GM18519 (cell line): ENCODE results near the gene BHLHE23.

Experiments used
- ATAC-seq: cut with Tn5 transposase; IDR thresholded peaks from one replicate; pipeline ENCODE4 v1.9.1; 2021; ENCODE audit warnings: mild to moderate bottlenecking, moderate library complexity; ENCODE audit not compliant: unreplicated experiment, low FRiP score

Gene BHLHE23

DNA sequence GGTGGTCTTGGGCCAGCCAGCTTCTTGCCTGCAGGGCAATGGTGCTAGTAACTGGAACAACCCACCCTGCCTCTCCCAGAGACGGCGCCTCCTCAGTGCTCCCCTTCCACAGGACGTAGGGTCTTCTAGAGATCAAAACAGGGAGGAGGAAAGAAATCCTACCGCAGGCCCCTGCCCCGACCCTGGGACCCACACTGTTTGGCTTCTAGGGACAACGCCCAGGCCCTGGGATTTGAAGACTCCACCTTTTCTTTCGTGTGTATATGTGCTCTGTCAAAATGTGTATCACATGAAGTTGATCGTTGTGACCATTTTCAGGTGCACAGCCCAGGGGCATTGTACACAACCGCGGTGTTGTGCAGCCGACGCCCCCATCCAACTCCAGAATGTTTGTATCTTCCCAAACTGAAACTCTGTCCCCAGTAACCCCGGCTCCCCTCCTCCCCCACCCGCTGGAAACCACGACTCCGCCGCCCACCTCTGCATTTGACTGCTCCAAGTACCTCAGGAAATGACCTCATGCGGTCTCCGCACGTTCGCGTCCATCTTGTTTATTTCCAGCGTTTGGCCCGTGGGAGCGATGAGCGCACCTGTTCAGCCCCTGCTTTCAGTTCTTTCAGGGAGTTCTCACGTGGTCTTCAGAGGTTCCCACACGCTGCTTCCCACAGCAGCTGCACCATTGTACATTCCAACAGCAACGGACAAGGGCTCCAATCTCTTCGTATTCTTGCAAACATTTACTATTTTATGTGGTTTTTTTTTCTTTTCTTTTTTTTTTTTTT is 3.4 kb upstream of the BHLHE23 start:
- ATAC-seq: peak; percentile 39

DNA sequence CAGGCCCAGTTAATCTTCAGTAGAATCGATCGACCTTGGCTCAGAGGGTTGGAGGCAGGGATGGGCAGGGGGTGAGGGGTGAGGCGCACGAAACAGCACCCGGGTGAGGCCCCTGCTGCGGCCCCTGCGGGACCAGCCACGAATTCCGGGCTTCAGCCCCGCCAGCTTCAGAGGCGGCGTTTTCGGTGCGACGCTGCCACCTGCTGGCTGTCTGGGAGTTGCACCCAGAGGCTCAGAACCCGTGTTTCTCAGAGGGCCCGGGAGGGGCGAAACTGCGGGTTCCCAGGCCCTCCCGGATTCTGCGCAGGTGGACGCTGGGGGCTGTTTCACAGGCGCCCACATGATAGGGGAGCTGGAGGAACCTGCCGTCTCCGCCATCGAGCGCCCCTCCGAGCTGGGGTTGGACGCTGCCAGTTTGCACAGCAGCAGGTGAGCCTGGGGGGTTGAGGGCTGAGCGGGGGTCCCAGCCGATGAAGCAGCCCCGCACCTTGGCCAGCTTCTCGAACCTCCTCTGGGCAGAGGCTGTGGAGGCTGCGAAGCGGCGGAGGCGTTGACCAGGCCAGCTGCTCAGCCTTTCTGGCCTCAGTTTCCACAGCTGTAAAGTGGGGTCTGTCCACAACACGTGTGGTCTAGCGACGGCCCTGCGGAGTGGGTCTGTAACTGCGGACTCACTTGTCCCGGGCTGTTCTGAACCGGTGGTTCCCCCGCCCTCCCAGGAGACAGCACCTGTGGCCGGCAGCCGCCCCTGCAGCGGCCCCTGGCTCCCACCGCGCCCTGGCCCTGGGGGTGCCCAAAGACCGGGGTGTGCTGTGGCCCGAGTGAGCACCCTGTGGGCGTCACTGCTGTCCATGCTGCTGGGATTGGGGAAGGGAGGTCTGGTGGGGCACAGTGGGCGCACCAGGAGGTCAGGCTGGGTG is 2.5 kb upstream of the BHLHE23 start:
- peak; percentile 32 for ATAC-seq

DNA sequence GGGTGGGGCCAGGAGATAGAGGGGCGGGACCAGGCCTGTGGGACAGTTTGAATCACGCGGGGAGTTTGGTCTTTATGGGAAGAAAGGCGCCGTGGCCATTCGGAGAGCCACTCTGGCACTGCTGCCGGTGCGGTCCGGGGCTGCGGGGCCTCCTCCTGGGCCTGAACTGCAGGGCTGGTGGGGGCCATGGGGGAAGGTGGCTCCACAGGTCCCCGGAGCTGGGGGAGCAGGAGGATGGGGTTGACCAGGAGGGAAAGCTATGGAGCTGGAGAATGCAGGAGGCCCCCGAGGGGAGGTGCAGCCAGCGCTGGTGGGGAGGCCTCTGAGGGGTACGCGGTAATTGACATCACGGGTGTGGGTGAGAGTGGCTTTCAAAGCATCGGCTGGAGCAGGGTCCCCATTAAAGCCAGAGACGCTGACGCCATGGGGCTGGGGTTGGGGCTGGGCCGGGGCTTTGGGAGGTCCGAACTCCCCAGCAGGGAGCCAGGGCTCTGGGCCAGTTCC is 1.8 kb upstream of the BHLHE23 start:
- ATAC-seq: no peak

DNA sequence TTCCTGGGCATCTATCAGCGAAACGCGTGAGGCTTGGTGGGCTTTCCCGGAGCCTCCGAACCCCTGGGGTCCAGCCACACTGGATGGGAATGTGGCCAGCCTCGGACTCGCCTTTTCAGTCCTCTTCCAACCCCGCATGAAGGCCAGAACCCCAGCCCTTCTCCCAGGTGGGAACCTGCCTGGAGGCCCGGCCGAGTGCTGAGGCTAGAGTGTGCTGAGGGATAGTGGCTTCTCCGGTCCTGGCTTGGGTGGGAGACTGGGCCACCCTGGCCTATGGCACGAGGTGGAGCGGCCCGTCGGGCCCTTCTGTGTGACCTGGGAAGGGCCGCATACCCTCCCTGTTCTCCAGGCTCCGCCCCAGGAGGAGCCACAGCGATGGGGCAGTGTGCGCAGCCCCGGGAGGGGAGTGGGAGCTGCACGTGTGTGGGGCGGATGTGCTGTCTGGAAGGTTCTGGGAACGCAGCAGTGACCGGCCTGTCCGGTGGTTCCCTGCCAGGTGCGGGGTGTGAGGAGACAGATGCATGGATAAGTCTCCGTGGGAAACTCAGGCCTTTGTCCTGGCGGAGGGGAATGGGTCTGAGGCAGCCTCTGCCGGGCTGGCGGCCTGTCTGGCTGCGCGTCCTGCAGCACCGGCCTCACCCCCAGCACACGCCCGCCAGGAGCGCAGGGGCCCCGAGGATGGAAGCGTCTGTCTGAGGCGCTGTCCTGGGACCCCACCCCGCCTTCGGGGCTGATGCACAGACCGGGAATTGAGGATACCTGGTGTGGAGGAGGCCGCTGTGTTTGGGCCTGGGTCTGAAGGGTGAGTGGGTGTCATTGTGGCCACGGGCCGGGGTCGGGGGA is 1.1 kb upstream of the BHLHE23 start:
- ATAC-seq: no peak

DNA sequence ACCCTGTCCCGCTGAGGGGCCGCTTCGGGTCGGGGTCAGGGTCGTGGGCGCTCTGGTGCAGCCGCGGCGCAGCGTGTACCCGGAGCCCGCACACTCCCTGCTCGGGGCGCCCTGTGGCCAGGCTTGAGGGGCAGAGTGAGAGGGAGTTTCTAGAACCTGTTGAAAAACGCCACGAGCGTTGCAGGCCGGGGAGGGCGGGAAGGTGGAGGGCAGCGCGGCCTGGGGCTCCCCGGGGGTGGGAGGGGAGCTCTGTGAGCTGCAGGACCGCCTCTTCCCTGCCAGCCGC is 539 bp upstream of the BHLHE23 start:
- ATAC-seq: no peak

DNA sequence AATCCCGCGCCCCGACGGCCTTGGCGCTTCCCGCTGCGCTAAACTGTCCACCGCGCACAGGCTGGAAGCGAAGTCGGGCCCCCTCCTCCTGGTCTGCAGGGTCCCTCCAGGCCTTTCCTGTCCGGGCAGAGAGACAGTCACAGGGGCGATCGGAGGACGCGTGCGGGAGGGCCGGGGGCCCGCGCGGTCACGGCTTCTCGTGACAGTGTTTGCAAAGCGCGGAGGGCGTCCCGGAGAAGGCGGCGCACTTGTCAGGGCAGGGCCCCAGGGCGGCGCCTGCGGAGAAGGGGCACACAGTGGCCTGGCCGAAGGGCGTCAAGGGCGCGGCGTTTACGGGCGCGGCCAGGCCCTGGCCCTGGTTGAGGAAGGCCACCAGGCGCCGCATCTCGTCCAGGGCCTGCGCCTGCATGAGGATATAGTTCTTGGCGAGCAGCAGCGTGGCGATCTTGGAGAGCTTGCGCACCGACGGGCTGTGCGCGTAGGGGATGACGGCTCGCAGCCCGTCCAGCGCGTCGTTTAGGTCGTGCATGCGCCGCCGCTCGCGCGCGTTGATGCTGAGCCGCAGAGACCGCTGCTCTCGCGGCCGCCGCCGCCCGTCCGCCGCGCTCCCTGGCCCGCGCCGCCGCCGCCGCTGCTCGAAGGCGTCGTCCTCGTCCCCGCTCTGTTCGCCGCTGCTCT is 763 bp downstream of the BHLHE23 start:
- ATAC-seq: no peak

DNA sequence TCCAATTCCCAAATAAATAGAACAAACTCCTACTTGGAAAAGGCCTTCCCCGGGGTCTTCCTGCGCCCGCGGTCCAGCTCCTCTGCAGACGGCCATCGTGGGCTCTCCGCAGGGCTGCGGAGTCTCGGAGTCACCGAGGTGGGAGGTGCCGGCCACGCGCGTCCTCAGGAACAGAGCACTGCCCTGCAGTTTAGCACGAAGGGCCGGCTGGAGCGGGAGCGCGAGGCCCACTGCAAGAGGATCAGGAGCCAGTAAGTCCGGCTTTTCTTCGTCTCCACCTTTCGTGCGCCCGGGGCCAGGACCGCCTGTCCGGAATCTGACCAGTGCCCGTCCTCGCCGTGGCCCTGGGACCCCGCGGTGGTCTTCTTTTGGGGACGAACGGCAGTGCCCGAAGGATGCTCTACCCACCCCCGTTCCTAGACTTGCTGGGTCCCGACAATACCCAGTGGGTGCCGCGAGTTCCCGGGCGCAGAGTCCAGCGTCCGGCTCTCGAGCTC is 1.4 kb downstream of the BHLHE23 start:
- ATAC-seq: no peak

DNA sequence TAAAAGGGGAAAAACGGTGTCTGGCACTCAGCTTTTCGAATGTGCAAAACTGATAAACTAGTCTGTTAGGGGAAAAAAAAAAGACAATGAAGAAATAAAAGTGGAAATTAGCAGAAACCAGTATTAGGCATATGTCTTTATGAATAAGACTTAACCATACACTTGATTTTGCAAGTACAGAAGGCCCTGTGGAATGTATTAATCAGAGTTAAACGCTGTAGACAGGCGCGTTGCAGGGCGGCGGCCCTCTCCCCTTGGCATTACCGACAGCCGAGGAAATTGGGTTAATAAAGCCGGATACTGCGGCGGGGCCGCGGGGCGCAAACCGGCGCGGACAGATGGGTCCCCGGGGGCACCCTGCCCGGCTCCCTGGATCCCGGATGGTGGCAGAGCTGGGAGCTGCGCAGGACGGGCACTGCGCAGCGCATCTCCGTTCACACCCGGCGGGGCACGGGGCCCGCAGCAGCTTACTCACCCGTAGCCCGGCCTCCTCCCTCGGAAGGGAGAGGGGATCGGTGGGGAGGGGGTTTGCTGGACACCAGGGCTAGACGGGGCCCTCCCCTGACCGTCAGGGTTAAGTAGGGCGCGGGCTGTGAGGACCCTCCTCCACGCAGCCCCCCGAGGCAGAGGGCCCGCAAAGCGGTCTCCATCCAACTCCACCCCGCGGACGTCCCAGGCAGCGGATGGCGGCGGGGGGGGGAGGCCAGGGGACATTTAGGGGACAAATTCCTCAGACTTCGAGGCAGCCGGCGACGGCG is 2.0 kb downstream of the BHLHE23 start:
- no peak for ATAC-seq

DNA sequence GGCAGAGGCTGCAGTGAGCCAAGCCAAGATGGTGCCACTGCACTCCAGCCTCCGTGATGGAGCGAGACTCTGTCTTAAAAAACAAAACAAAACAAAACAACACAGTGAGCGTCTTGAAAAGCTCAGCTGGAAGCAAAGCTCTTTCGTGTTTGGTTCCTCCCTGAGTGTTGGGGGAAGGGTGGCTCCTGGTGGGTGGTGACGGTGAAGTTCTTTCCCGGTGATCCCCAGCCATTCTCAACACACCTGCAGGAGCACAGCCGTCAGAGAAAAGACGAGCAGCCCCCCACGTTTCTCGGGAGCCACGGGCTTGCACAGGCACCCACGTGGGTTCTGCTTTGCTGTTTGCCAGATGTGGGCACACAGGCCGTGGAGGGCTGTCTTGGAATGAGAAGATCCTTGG is 3.2 kb downstream of the BHLHE23 start:
- ATAC-seq: no peak

DNA sequence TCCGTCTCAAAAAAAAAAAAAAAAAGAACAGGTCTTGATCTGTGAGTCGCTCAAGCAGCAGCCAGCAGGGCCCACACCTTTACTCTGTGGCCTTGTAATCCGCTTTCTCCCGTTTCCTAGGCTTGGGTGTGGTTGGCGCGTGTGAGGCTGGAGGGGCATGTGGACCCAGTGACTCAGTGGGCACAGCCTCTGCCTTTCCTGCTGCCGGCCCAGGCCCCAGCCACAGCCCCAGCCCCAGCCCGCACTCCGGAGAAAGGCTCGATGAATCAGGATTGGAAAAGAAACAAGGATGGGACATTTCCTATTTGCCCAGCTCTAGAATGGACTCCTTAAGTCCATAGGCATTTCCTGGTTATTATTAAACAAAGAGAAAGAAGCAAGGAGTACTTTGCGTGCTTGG is 4.3 kb downstream of the BHLHE23 start:
- no peak for ATAC-seq

DNA sequence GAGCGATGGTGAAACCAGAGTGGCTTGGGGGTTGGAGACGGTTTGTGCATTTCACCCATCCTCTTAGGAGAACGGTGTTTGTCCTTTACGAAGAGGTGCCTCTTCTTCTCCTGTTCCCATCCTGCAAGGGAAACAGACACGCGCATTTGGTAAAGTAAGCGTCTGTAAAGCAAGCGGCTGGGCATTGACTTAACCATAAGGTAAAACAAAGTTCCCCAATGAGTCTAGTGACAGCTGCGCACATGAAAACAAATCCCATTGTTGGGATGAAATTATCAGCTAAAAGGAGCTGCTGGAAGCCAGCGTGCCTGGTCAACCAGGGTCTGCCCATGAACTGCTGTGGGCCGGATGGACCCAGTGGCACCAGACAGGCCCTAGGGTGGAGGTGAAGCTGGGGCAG is 5.8 kb downstream of the BHLHE23 start:
- no peak for ATAC-seq

DNA sequence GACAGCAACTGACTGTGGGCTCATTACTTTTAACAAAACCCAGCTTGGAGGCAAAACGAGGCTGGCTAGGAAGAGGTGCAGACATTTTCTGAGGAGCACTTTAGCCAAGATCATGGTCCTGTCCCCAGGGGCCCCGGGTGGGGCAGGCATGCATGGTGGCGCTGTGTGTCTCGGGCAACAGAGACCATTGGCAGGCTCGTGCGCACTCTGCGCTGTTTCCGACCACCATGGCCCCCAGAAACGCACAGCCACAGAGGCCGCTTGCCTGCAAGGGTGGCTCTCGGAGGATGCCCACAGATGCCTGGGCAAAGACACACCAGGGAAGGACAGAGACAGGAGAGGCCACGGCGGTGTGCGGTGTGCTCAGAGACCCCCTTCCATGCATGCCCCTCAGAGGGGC is 6.7 kb downstream of the BHLHE23 start:
- no peak for ATAC-seq

DNA sequence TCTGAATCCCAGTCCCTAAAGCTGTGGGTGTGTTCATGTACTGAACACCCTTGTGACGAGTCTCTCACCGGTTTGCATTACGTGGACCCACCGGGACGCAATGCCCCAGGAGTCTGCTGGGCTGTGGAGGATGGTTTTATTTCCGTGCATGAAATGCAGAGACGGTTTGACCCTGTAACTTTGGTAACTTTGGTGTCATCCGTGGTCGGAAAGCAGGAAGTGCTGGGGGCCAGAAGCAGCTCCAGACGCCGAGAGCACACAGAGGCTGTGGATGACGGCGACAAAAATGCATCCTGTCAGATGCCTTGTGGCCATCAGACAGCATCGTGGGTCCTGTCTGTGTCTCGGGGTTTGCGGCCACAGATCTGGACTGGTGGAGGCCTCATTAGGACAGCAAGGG is 7.2 kb downstream of the BHLHE23 start:
- ATAC-seq: no peak

DNA sequence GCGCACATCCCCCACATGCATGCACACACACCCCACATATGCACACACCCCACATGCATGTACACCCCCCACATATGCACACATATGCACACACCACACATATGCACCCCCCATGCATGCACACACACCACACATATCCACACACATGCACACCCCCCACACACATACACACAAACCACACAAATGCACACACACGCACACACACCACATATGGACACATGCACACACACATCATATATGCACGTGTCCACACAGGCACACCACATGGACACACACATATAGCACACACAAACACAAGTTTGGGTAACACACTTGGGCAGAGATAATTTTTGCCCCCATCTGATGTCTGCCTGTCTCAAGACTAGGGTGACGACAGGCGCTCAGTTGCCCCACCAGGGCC is 8.3 kb downstream of the BHLHE23 start:
- no peak for ATAC-seq

DNA sequence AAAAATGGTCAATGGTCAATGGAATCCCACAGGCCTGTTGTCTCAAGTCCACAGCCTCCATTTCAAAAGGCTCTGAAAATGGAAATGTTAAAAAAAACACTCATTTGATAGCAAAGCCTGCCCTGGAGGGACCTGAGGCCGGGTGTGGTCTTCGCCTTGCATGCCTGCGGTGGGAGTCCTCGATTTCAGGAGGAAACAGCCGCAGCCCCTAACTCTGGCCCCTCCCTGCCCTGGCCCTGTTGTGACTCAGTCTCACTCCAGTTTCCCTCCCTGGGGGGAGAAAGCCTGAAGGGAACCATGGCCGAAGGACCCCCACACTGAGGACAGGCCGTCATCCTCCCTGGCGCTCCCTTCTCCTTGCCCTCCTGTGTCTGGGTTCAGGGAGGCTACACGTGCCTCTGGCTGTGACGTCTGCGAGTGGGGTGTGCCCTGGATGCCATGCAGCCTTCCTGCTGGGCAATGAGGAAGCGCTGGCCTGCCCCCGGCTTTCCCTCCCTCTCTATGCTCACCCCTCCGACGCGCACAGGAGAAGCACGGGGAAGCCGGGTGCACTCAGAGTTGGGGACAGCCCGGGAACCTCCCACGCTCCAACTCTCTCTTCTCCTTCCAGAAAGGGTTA is 9.2 kb downstream of the BHLHE23 start:
- no peak for ATAC-seq

DNA sequence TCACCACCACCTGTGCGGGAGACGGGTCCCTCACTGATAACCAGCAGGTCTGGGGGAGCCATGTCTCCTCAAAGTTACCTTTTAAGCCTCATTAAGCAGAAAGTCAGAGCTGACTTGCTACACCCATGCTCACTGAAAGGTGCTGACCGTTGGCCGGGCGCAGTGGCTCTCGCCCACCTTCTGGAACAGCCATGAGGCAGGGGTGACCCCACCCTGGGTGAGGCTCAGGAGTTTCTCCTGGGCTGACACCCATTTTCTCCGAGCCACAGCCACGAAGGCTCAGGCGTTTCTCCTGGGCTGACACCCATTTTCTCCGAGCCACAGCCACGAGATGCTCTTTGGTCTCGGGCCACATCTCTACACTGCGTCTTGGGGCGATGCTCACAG is 10.2 kb downstream of the BHLHE23 start:
- ATAC-seq: no peak

DNA sequence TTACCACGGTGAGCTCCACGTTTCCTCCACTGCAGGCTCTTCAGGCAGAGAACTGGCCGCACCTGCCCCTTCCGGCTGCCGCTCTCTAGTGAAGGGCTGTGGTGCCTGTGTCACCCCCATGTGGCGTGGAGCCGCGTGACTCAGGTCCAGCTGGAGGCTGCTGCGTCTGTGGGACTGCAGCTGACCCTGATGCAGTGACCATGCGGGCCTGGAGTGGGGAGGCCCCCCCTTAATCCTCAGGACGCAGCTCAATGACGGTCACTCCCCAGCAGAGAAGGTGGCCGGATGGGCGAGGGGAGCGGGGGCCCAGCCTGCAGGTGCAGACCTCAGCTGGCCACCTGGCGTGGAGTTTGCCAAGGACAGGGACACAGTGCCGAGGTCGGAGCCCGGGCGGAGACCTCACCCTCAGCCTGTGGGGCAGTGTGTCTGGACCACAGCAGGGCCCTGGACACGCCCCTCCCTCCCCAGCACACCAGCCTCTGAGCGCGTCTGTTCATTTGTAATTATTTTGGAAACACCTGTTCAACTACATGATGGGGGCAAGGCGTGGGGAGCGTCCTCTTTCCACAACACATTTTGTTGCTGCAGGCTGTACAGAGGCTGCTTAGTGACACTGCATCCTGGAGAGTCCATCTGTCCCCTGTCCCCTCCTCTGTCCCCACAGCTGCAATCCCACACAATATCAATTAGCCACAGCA is 10.7 kb downstream of the BHLHE23 start:
- no peak for ATAC-seq

DNA sequence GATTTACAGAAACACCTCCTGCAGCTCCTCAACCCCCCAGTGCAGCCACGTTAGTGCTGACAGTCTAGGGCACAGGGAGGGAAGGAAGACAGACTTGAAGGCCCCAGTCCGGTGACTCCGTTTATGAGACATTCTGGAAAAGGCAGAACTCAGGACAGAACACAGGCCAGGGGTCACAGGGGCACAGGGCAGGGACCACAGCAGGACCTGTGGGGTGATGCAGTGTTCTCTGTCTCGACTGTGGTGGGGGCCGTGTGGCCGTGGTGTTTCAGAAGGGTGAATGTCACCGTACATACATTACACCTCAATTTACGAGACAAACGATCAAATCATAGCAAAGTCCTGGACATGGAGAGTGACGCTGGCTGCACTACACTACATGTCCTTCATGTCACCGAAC is 11.3 kb downstream of the BHLHE23 start:
- ATAC-seq: no peak
